Measurements from ENCODE around the gene MAPKAP1.

DNA sequence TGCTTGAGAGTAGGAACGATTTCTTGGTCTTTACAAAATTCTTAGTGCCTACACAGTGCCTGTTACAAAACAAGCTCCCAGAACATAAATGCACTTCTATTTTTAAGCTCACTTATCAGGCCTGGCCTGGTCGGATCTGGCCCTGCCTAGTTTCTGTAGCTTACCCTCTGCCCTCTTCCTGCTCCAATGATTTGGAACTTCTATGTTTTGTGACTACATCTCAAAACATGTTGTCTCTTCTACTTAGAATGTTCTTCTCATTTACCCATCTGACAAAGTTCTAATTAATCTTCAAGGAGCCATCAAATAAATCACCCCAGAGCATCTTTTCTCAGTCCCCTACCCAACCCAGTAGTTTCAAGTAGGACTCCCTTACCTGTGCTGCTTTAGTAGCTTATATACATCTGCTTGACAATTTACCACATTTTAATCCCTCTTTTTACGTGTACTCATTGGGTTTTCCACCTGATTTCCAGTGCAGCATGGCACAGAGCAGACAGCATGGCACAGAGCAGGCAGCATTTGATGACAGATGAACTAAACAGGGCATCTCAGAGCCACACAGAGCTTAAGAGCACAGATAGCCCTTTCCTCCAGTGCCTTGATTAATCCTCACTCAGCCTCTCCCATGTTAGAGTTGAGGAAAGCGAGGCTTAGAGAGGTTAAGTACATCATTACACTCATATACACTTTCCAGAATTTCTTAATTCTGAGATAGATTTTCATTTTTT, 171.9 kb downstream of the MAPKAP1 start:
- TF ChIP-seq FOXM1 (IDR thresholded peaks at IDR 0.05; ENCODE audit: borderline replicate concordance) (no peak), FOXA1 (IDR thresholded peaks at IDR 0.05) (no peak), ELF4 (IDR thresholded peaks at IDR 0.05) (no peak), LEF1 (IDR thresholded peaks at IDR 0.05; ENCODE audit: borderline replicate concordance) (no peak), L3MBTL2 (conservative IDR thresholded peaks at IDR 0.05) (no peak), SP1 (IDR thresholded peaks at IDR 0.05) (no peak), BHLHE40 (IDR thresholded peaks at IDR 0.05; ENCODE audit: borderline replicate concordance) (no peak), NFRKB (IDR thresholded peaks at IDR 0.05) (no peak)

Data from HEK293T (cell line).